Measurements from ENCODE around the gene CDH15. TPM values are rescaled to one million over a fixed set of nuclear protein-coding genes. Genes with fewer than 3 reads are reported as not detected.
"Not testable (repeated sequence)": the region's sequence is repeated elsewhere in the genome, so short reads cannot be mapped to it uniquely, and the experiment has no call there.

CDH15 gene
- total RNA-seq, 1 experiment from 2014 or later = not detected

GRCh38 chr16:89172171-89172527 is 601 bp downstream of the CDH15 start:
- no peak for DNase-seq (ENCODE audit: low spot score)

DNA sequence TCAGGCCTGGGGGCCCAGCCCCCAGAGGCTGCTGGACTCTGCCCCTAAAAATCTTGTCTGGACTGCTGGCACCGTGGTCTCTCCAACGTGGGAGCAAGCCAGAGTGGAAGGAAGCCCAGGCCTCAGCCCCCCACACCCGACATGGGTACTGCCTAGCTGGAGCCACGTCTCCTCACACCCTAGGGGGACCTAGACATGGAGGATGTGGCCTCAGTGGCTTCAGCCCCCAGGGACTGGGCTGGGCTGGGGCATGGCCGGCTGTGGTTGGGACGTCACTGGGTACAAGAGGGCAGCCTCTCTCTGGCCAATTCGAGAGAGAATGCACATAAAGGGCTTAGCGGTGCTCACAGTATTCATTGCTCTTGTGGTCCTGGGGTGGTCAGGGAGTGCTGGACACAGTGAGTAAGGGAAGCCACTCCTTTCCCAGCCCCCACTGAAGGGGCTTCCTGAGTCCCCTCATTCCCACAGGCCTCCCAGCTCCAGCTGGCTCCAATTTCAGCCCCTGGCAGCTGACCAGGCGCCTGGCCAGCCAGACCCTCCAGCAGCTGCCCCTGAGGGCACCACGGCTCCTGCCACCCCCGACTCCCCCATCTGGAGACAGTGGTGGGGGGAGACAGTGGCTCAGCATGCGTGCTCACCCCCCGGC is 1.1 kb downstream of the CDH15 start:
- DNase-seq (ENCODE audit: low spot score) = no peak

DNA sequence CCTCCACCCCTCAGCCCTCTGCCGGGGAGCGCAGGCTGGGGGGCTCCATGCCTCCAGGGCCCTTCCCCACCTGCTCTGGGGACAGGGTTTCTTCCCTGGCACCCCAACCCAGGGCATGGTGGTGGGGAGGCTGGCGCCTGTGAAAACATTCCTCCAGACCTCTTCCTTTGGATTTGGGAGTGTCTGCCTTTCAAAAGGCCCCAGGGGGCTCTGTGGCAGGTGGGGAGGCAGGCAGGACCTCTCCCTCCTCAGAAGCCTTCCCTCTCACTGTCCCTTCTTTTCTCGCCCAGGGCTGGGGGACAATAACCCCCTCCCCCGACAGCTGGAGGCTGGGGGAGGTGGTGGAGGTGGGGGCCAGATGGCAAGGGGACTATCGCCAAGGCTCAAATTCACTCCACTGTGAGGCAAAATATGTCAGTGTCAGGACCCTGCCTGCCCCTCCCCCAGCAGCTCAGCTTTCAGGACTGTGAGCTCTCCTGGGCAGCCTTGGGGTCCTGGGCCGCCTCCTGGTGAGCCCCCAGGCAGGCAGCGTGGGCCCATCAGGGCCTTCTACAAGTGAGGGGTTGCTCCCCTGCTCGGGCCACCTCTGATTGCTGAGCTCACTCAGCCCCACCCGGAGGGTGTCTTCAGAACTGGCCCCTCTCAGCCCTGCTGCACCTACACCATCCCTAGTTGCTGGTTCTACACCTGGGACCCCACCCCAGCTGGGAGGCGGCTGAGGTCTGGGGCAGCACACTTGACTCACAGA is 1.8 kb downstream of the CDH15 start:
- no peak for DNase-seq (ENCODE audit: low spot score)

GRCh38 chr16:89174055-89174827 is 2.7 kb downstream of the CDH15 start:
- DNase-seq (ENCODE audit: low spot score) = no peak

GRCh38 chr16:89174877-89175276 is 3.3 kb downstream of the CDH15 start:
- no peak for DNase-seq (ENCODE audit: low spot score)

DNA sequence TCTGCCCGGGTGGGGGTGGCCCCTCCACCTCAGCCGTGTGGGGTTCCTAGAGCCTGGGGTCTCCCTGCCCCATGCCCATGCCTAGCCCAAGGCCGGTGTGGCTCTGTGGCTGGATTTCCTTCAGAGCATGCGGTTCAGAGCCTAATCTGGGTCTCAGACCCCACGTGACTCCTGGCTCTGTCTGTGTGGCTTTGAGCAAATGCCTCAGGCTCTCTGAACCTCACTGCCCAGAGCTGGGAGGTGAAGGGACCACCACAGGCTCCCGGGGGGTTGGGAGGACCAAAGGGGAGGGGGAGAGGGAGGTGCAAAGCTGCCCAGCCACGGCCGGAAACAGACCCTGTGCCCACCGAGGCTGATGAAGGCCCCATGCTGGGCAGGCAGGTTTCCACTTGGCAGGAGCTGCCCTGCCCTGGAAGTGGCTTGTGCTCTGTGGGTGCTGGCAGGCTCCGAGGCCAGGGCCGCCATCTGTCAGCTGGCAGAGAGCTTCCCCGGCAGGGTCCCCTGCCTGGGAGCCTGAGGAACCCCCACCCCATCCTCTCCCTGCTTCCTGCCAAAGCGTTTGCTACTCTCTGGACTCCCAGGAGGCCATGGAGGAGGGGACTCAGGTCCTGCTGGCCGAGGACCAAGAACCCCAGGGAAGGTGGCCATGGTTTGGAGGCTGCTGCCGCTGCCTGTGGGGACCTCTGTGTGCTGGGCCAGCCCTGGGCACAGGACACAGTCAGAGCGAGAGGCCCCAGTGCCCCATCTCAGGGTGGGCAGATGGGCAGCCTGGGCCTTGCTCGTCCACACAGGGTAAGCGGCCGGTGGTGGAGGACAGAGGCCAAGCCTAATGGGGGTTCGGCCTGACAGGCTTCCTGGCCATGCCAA is 4.0 kb downstream of the CDH15 start:
- no peak for DNase-seq (ENCODE audit: low spot score)

DNA sequence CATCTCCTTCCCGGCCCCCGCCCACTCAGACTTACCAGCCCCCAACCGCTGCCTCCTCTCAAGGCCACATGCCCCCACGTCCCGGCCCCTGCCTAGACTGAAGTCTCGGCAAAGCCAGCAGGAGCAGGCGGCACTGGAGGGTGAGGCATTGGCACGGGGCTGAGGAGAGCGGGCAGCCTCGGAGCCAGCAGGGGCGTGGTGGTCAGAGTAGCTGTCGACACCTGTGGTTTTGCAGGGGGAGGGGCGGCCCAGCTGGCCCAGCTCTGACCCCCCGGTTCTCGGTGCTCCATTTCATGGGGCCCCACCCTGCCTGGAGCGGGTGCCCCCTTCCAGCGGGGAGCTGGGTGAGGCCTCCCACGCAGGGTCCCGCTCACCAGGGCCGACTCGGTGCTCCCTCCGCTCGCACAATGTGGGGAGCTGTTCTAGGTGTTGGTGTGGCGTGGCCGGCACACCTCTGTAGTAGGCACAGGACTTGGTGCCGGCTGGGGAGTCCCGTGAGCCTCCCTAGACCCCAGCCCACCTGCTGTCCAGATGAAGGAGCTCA is 4.7 kb downstream of the CDH15 start:
- no peak for DNase-seq (ENCODE audit: low spot score)

DNA sequence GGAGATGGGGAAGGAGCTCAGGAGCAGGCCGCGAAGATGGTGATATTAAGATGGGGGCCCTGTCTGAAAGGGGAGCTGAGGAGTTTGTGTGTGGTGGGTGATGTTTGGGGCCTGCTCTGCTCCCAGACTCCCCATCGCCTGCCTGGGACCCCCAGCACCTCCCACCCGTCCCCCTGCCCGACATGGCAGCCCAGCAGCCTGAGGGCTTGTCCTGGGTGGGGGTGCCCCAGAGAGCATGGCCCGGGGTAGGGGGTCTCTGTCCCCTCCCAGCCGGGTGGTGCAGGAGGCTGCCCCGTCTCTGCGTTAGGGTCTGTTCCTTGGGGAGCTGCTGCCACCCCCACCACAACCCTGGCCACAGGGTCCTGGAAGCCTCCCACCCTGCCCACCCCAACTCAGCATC is 5.2 kb downstream of the CDH15 start:
- DNase-seq (ENCODE audit: low spot score) = no peak

DNA sequence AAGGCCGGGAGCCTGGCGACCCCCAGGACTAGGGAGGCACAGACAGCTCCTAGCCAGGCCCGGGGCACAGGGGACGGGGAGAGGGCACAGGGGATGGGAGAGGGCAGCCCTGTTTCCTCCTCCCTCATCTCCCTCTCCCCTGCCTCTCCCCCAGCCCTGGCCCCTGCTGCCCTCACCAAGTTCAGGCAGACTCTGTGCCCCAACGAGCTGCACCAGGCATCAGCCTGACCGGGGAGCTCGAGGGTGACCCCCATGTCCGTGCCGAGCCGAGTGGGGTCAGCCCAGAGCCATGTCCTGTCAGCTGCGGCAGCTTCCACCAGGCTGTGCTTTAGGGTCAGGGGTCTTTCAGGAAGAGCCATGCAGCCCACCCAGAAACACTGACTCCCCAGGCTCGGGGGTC is 6.0 kb downstream of the CDH15 start:
- DNase-seq (ENCODE audit: low spot score) = no peak

GRCh38 chr16:89178453-89179147 is 7.1 kb downstream of the CDH15 start:
- DNase-seq (ENCODE audit: low spot score) = no peak

GRCh38 chr16:89179148-89179484 is 7.6 kb downstream of the CDH15 start:
- DNase-seq (ENCODE audit: low spot score) = no peak

DNA sequence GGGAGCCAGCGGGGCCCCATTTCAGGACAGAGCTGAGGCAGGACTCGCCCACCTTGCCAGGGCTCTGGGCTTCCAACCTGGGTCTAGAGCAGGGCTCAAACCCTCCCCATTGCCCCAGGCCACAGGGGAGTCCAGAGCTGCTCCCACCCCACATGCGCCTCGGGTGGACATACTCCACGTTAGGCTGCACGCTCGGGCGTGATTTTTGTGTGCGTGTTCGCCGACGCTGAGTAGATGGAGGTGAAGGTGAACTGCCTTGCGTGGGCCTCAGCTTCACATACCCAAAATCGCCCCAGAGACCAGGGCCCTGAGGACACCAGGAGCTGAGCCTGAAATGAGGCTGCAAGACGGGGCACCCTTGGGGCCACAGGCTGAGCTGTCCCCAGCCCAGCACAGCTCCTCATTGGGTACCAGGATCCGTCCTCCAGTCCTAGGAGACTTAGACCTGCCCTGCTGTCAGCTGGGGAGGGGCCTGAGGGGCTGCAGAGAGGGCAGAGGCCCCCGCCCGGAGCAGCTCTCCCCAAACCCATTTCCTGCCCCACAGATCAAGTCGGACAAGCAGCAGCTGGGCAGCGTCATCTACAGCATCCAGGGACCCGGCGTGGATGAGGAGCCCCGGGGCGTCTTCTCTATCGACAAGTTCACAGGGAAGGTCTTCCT is 8.2 kb downstream of the CDH15 start:
- no peak for DNase-seq (ENCODE audit: low spot score)

- no peak for DNase-seq (ENCODE audit: low spot score)
Measured at GRCh38 chr16:89183463-89183862, 11.9 kb downstream of the CDH15 start.

DNA sequence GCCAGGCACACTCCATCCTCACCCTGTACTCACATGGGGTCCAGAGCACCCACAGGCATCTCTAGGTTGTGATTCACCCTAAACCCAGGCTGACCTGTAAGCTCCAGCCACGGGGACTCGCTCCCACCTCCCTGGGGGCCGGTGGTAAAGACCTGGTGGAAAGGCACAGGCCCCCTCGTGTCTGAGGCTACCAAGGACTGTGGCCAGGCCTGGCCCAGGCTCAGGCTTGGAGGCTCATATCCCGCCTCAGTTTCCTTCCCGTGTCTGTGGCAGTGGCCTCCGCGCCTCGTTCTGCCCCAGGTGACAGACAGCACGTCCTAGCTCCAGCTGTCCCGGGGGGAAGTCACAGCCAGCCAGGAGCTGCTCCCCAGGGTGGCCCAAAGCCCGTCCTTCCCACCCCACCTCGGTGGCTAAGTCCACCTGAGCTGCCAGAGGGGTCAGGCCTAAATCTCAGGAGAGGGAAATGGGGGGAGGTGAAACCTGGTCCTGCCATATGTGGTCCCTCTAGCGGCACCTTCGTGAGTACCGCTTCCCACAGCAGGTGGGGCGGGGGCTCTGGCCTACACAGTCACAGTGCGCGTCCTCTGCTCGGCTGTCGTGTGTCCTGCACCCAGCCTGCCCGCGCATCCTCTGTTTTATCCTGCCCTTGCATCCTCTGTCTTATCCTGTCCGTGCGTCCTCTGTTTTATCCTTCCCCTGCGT is 12.6 kb downstream of the CDH15 start:
- DNase-seq (ENCODE audit: low spot score) = no peak

GRCh38 chr16:89184677-89184932 is 13.1 kb downstream of the CDH15 start:
- no peak for DNase-seq (ENCODE audit: low spot score)

GRCh38 chr16:89184933-89185794 is 13.6 kb downstream of the CDH15 start:
- DNase-seq (ENCODE audit: low spot score) = no peak

- not testable (repeated sequence) for DNase-seq (ENCODE audit: low spot score)
Measured at GRCh38 chr16:89185887-89186592, 14.5 kb downstream of the CDH15 start.

DNA sequence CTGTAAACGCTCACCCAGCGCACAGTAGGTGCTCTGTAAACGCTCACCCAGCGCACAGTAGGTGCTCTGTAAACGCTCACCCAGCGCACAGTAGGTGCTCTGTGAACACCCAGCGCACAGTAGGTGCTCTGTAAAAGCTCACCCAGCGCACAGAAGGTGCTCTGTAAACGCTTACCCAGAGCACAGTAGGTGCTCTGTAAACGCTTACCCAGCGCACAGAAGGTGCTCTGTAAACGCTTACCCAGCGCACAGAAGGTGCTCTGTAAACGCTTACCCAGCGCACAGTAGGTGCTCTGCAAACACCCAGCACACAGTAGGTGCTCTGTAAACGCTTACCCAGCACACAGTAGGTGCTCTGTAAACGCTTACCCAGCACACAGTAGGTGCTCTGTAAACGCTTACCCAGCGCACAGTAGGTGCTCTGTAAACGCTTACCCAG is 15.1 kb downstream of the CDH15 start:
- not testable (repeated sequence) for DNase-seq (ENCODE audit: low spot score)
